ENCODE measurements around the gene IL1RN. TPM values are rescaled to one million over a fixed set of nuclear protein-coding genes. Genes with fewer than 3 reads are reported as not detected.

The IL1RN gene
- total and polyA plus RNA-seq, 2 of the 4 experiments (the other 2 are of a cell fraction), result not detected

DNA sequence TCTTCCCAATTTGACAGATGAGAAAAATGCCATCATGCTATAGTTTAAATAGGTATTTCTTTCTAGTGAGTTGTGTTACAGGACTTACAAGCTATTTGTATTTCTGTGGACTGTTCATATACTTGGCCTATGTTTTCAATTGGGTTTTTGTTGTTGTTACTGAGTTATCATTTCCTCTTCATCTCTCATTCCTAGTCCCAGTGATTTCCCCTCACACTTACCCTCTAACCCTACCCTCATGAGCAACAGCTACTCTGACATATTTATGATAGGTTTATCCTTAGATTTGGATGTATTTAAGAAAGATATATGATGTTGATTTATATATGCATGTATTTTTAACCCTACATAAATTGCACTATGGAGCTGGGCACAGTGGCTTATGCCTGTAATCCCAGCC is 35.5 kb downstream of the IL1RN start:
- ChIA-PET CTCF (interaction anchor here (0.8 to 2.5 kb wide), 2 partner anchors 36 to 46 kb away, joined by 3 to 7 read pairs; no protein-coding TSS in a partner anchor), POLR2A (ENCODE audit: unreplicated experiment) (no interaction called here)
- Histone ChIP-seq H2AK9ac (replicated peaks; ENCODE audit: low read depth, low read length, poor library complexity) (no peak overlapping the region), H3K79me1 (ENCODE audit: low read depth in 1 of 2, low read length in 2 of 2) (no peaks in the 10 kb centered on the region), H3K27ac (ENCODE audit: insufficient read depth, low read length) (no peak overlapping the region), H2AFZ (replicated peaks; ENCODE audit: low read length, poor library complexity) (no peak overlapping the region), H3K4me1 (ENCODE audit: control insufficient read depth, insufficient read depth, low read length) (no peaks in the 10 kb centered on the region; the same call in 1 of the 2 replicates), H4K5ac (ENCODE audit: low read depth, low read length) (no peak overlapping the region), H3K18ac (ENCODE audit: low read depth, low read length) (no peak overlapping the region), H4K91ac (ENCODE audit: insufficient read depth, low read depth, low read length) (no peak overlapping the region), H3K9me3 (ENCODE audit: control insufficient read depth, insufficient read depth, low read length) (no peaks in the 10 kb centered on the region), H3K14ac (replicated peaks; ENCODE audit: low read depth, low read length) (no peak overlapping the region), H2BK15ac (ENCODE audit: low read depth, low read length) (no peak overlapping the region), H3K56ac (ENCODE audit: extremely low read depth, insufficient read depth, low read length) (no peak overlapping the region), H4K20me1 (ENCODE audit: insufficient read depth, low read length) (no peaks in the 10 kb centered on the region), H3K4me3 (ENCODE audit: insufficient read depth, low read depth, low read length) (no peak overlapping the region), H3K36me3 (ENCODE audit: control insufficient read depth, insufficient read depth, low read length) (no peaks in the 10 kb centered on the region), H3K23ac (ENCODE audit: low read depth, low read length) (no peak overlapping the region), H2BK120ac (ENCODE audit: low read depth, low read length) (no peak overlapping the region), H3K27me3 (ENCODE audit: control insufficient read depth, insufficient read depth, low read length) (peaks cover 10% of the 10 kb centered on the region), H2BK5ac (ENCODE audit: low read depth, low read length, poor library complexity, severe bottlenecking) (no peak overlapping the region), H2AK5ac (ENCODE audit: low read depth, low read length) (no peak overlapping the region), H4K8ac (ENCODE audit: low read depth in 2 of 2, low read length in 2 of 2) (no peak overlapping the region), H3K4me2 (ENCODE audit: low read depth, low read length) (no peak overlapping the region), H3K9me1 (ENCODE audit: insufficient read depth, low read length) (no peaks in the 10 kb centered on the region), H3K4ac (ENCODE audit: low read depth, low read length) (no peak overlapping the region), H2BK20ac (ENCODE audit: low read depth, low read length) (no peak overlapping the region), H3K9ac (ENCODE audit: low read depth, low read length) (no peak overlapping the region)
- in situ Hi-C loops (cut with MboI; ENCODE audit: low sequenced_read_pairs), result no loop called here
- DNase-seq (no peak), ATAC-seq (ENCODE audit: low read depth) (no peak)
- dilution Hi-C loops (cut with HindIII; ENCODE audit: low sequenced_read_pairs, unreplicated experiment), result no loop called here
- BruUV-seq (replicated peaks), result no TSS peak
- no peak for TF ChIP-seq CHD1 (IDR thresholded peaks at IDR 0.05; ENCODE audit: low read depth, low read length)
- no peak for TF ChIP-seq BHLHE40 (IDR thresholded peaks at IDR 0.05; ENCODE audit: low read depth, low read length)
- TF ChIP-seq CTCF (conservative IDR thresholded peaks at IDR 0.05; ENCODE audit: low read depth, low read length), result no peak
- no peak for TF ChIP-seq USF2 (IDR thresholded peaks at IDR 0.05; ENCODE audit: low read depth, low read length)
- TF ChIP-seq RFX5 (IDR thresholded peaks at IDR 0.05; ENCODE audit: low read depth, low read length), result no peak
- TF ChIP-seq POLR2A (IDR thresholded peaks at IDR 0.05; ENCODE audit: low read depth, low read length), result no peak
- TF ChIP-seq, protein P1, sequence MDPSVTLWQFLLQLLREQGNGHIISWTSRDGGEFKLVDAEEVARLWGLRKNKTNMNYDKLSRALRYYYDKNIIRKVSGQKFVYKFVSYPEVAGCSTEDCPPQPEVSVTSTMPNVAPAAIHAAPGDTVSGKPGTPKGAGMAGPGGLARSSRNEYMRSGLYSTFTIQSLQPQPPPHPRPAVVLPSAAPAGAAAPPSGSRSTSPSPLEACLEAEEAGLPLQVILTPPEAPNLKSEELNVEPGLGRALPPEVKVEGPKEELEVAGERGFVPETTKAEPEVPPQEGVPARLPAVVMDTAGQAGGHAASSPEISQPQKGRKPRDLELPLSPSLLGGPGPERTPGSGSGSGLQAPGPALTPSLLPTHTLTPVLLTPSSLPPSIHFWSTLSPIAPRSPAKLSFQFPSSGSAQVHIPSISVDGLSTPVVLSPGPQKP (IDR thresholded peaks at IDR 0.05; ENCODE audit: borderline replicate concordance, low read depth, low read length), result no peak
- TF ChIP-seq SMC3 (IDR thresholded peaks at IDR 0.05; ENCODE audit: low read depth, low read length), result no peak
- TF ChIP-seq MAZ (IDR thresholded peaks at IDR 0.05; ENCODE audit: borderline replicate concordance, low read depth, low read length), result no peak
- TF ChIP-seq MXI1 (IDR thresholded peaks at IDR 0.05; ENCODE audit: borderline replicate concordance, low read depth, low read length), result no peak
- TF ChIP-seq NFE2L2 (IDR thresholded peaks at IDR 0.05; ENCODE audit: low read depth, low read length), result no peak
- no peak for TF ChIP-seq RCOR1 (IDR thresholded peaks at IDR 0.05; ENCODE audit: insufficient replicate concordance, low read length)
- no peak for TF ChIP-seq FOS (IDR thresholded peaks at IDR 0.05; ENCODE audit: low read depth, low read length)
- no peak for TF ChIP-seq MAFK (IDR thresholded peaks at IDR 0.05; ENCODE audit: low read depth, low read length)
- no peak for TF ChIP-seq RAD21 (IDR thresholded peaks at IDR 0.05; ENCODE audit: low read length)
- TF ChIP-seq CEBPB (IDR thresholded peaks at IDR 0.05; ENCODE audit: low read depth, low read length), result no peak
- intact Hi-C loops (cut with micrococcal nuclease), result no loop called here

All from IMR-90 (cell line).